OCI-LY7 (cell line): ENCODE data around the gene MAPKAPK5. TPM values are rescaled to one million over a fixed set of nuclear protein-coding genes. Genes with fewer than 3 reads are reported as not detected.

ENCODE experiments used
- BruUV-seq: library from RNA; stranded (reverse); fragments of 400-500 nt; replicated peaks from 2 replicates; lab custom pipeline; 2021; lab: Mats Ljungman, UMichigan
- CTCF ChIA-PET: fragments of 300-600 bp; sonication (Branson Sonifier 250); formaldehyde crosslinking; loops from one replicate; lab custom pipeline; 2022; ENCODE audit warnings: antibody characterized with exemption; ENCODE audit not compliant: unreplicated experiment; lab: Charles Lee
- POLR2A ChIA-PET: fragments of 300-600 bp; sonication (Branson Sonifier 250); formaldehyde crosslinking; loops from one replicate; lab custom pipeline; 2022; ENCODE audit warnings: antibody characterized with exemption; lab: Charles Lee
- DNase-seq: peaks from one replicate; pipeline ENCODE4 v3.0.0-alpha.2; 2015; ENCODE audit warnings: low spot score
- H2AFZ ChIP-seq: fragments of 200-600 bp; sonication (generic), shearing (Covaris generic); 2 replicates; pipeline ENCODE4 v1.6.1; 2014; ENCODE audit warnings: mild to moderate bottlenecking, antibody characterized with exemption, low read length, moderate library complexity
- H3K27ac ChIP-seq: fragments of 200-600 bp; sonication (generic); 2 replicates; pipeline ENCODE4 v1.5.1; 2014; ENCODE audit warnings: mixed run types, low read depth, mild to moderate bottlenecking, moderate library complexity, low read length, inconsistent platforms; ENCODE audit not compliant: poor library complexity, severe bottlenecking
- H3K36me3 ChIP-seq: fragments of 200-600 bp; sonication (generic); 2 replicates; pipeline ENCODE4 v1.6.1; 2014; ENCODE audit warnings: mild to moderate bottlenecking, antibody characterized with exemption, low read length, moderate library complexity, mixed read lengths; ENCODE audit not compliant: insufficient read depth
- H3K4me1 ChIP-seq: fragments of 200-600 bp; sonication (generic); 2 replicates; pipeline ENCODE4 v1.5.1; 2014; ENCODE audit warnings: mild to moderate bottlenecking, low read length; ENCODE audit not compliant: insufficient read depth, poor library complexity, severe bottlenecking
- H3K4me2 ChIP-seq: fragments of 200-600 bp; sonication (generic); 2 replicates; pipeline ENCODE4 v1.6.1; 2014; ENCODE audit warnings: mild to moderate bottlenecking, low read length
- H3K4me3 ChIP-seq: fragments of 200-600 bp; sonication (generic); 2 replicates; pipeline ENCODE4 v1.5.1; 2014; ENCODE audit warnings: mild to moderate bottlenecking, low read depth, low read length; ENCODE audit not compliant: poor library complexity, severe bottlenecking
- H3K79me2 ChIP-seq: fragments of 200-600 bp; sonication (generic); 2 replicates; pipeline ENCODE4 v1.6.1; 2016; ENCODE audit warnings: low read depth, mild to moderate bottlenecking, low read length, moderate library complexity, mixed read lengths; ENCODE audit not compliant: insufficient read depth
- H3K9me2 ChIP-seq: fragments of 200-600 bp; sonication (generic); 2 replicates; pipeline ENCODE4 v1.6.1; 2016; ENCODE audit warnings: mild to moderate bottlenecking, low read length, mixed read lengths; ENCODE audit not compliant: insufficient read depth
- H3K9me3 ChIP-seq: fragments of 200-600 bp; sonication (generic); 2 replicates; pipeline ENCODE4 v1.6.1; 2014; ENCODE audit warnings: mild to moderate bottlenecking, mixed run types, low read length, mixed read lengths
- H4K20me1 ChIP-seq: fragments of 200-600 bp; sonication (generic); 2 replicates; pipeline ENCODE4 v1.6.1; 2014; ENCODE audit warnings: mild to moderate bottlenecking, antibody characterized with exemption, low read length, moderate library complexity, mixed read lengths; ENCODE audit not compliant: insufficient read depth
- EZH2phosphoT487 ChIP-seq: fragments of 200-600 bp; sonication (generic); IDR thresholded peaks from 2 replicates; pipeline ENCODE4 v1.6.1; 2018; ENCODE audit warnings: low read depth, borderline replicate concordance, mild to moderate bottlenecking, mixed run types, antibody characterized with exemption, low read length, moderate library complexity, mixed read lengths
- intact Hi-C: fragments of 100-400 bp; cut with micrococcal nuclease; formaldehyde crosslinking; loops from one replicate; pipeline ENCODE4 v1.10.0; 2022; ENCODE audit not compliant: unreplicated experiment
- total RNA-seq, 2 experiments: library from RNA; depleted of rRNA in 1 of 2; stranded (reverse); fragments of >200 nt in 1 of 2; shearing (Covaris generic) in 1 of 2; gene quantifications; 2 replicates each; pipeline ENCODE4 v1.2.3, GENCODE V29; 2014 to 2022
- TF ChIP-seq, protein P1 (sequence below): fragments of 200-600 bp; sonication (generic); conservative IDR thresholded peaks from 2 replicates; pipeline ENCODE4 v1.5.1; 2014; ENCODE audit warnings: mild to moderate bottlenecking, antibody characterized with exemption, low read length, moderate library complexity, mixed read lengths

MAPKAPK5 gene
- total RNA-seq, 2 experiments from 2014 or later, result 74.6 to 83.5 TPM

DNA sequence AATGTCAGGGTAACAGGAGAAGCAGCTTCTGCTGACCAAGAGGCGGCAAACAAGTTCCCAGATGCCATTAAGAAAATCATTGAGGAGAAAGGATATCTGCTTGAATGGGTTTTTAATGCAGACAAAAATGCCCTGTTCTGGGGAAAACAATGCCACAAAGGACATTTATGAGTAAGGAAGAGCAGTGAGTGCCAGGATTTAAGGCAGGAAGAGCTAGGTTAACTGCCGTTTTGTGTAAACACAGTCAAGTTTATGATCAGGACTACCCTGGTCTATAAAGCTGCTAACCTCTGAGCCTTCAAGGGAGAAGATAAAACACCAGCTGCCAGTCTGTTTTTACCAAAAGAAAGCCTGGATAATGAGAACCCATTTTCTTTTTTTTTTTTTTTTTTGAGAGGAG lies 8.5 kb downstream of the MAPKAPK5 start:
- Histone ChIP-seq H3K9me2 (no peaks in the 10 kb centered on the region), H3K79me2 (peaks cover 90% of the 10 kb centered on the region), H3K36me3 (peaks cover 97% of the 10 kb centered on the region), H3K4me2 (no peak overlapping the region), H3K4me3 (no peak overlapping the region), H2AFZ (no peak overlapping the region), H4K20me1 (no peaks in the 10 kb centered on the region), H3K9me3 (peaks cover 15% of the 10 kb centered on the region), H3K27ac (no peak overlapping the region), H3K4me1 (no peaks in the 10 kb centered on the region)
- no peak for TF ChIP-seq EZH2phosphoT487
- TF ChIP-seq, protein P1, sequence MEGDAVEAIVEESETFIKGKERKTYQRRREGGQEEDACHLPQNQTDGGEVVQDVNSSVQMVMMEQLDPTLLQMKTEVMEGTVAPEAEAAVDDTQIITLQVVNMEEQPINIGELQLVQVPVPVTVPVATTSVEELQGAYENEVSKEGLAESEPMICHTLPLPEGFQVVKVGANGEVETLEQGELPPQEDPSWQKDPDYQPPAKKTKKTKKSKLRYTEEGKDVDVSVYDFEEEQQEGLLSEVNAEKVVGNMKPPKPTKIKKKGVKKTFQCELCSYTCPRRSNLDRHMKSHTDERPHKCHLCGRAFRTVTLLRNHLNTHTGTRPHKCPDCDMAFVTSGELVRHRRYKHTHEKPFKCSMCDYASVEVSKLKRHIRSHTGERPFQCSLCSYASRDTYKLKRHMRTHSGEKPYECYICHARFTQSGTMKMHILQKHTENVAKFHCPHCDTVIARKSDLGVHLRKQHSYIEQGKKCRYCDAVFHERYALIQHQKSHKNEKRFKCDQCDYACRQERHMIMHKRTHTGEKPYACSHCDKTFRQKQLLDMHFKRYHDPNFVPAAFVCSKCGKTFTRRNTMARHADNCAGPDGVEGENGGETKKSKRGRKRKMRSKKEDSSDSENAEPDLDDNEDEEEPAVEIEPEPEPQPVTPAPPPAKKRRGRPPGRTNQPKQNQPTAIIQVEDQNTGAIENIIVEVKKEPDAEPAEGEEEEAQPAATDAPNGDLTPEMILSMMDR, result no peak
- no peak for DNase-seq
- BruUV-seq, result no TSS peak
- intact Hi-C loops, result no loop called here
- ChIA-PET CTCF (no interaction called here), POLR2A (interaction anchor here (0.6 kb wide), 1 partner anchor 75 kb away, joined by 3 read pairs; no protein-coding TSS in a partner anchor)

DNA sequence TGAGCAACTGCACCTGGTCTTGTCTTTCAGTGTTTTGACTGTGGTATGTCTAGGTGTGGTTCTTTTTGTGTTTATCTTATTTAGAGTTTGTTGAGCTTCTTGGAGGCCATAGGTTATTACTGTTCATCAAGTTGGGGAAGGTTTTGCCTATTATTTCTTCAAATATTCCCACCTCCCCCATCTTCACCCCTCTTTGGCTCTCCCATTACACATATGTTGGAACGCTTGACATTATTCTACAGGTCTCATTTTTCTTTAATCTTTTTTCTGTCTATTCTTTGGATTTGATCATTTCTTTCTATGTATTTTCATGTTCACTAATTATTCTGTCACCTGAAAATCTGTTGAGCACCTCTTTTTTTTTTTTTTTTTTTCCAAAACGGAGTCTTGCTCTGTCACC lies 16.2 kb downstream of the MAPKAPK5 start:
- POLR2A ChIA-PET, result interaction anchor here (0.6 kb wide), 1 partner anchor 233 kb away, joined by 6 read pairs; no protein-coding TSS in a partner anchor
- CTCF ChIA-PET, result no interaction called here

DNA sequence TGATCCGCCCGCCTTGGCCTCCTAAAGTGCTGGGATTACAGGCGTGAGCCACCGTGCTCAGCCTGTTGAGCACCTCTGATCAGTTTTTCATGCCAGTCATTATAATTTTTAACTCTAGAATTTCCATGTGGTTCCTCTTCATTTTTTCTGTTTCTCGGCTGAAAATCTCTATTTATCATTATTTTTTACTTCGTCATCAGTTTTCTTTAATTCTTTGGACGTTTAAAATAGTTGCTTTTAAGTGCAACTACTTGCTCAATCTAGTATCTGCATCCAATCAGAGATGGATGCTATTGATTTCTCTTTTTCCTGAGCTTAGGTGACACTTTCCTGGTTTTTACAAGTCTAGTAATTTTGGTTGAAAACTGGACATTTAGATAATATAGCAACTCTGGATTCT lies 16.8 kb downstream of the MAPKAPK5 start:
- ChIA-PET POLR2A (no interaction called here), CTCF (no interaction called here)
- BruUV-seq, result no TSS peak
- H3K79me2 ChIP-seq, result peaks cover 96% of the 10 kb centered on the region
- no peaks in the 10 kb centered on the region for H3K9me3 ChIP-seq
- H3K4me2 ChIP-seq, result no peak overlapping the region
- no peak overlapping the region for H2AFZ ChIP-seq
- H3K9me2 ChIP-seq, result no peaks in the 10 kb centered on the region
- no peak overlapping the region for H3K27ac ChIP-seq
- peaks cover 57% of the 10 kb centered on the region for H3K36me3 ChIP-seq
- no peak for DNase-seq
- H3K4me1 ChIP-seq, result no peaks in the 10 kb centered on the region
- TF ChIP-seq, protein P1, result no peak
- no peak for TF ChIP-seq EZH2phosphoT487
- no peak overlapping the region for H3K4me3 ChIP-seq
- 0 out of 2 replicates have a peak, but pooled peaks cover 2% of the 10 kb centered on the region for H4K20me1 ChIP-seq
- intact Hi-C loops, result no loop called here

More for the DNA sequence above, 16.2 kb downstream of the MAPKAPK5 start:
- Histone ChIP-seq H4K20me1 (0 out of 2 replicates have a peak, but pooled peaks cover 2% of the 10 kb centered on the region), H3K4me2 (no peak overlapping the region), H2AFZ (no peak overlapping the region), H3K36me3 (peaks cover 62% of the 10 kb centered on the region), H3K4me1 (no peaks in the 10 kb centered on the region), H3K79me2 (peaks cover 98% of the 10 kb centered on the region), H3K27ac (no peak overlapping the region), H3K9me3 (no peaks in the 10 kb centered on the region), H3K4me3 (no peak overlapping the region), H3K9me2 (no peaks in the 10 kb centered on the region)
- no peak for TF ChIP-seq EZH2phosphoT487
- TF ChIP-seq, protein P1, result no peak
- DNase-seq, result no peak
- no TSS peak for BruUV-seq
- intact Hi-C loops, result no loop called here
